GM12891 (cell line): ENCODE results near the gene DAAM1.

Source experiments
- POLR2A ChIP-seq: IDR thresholded peaks from 2 replicates; pipeline ENCODE4 v1.6.1; 2011; ENCODE audit warnings: low read depth, low read length, control low read depth
- POLR2AphosphoS5 ChIP-seq: IDR thresholded peaks from 2 replicates; pipeline ENCODE4 v1.6.1; 2011; ENCODE audit warnings: low read depth, low read length, control low read depth
- TAF1 ChIP-seq: IDR thresholded peaks from 2 replicates; pipeline ENCODE4 v1.6.1; 2011; ENCODE audit warnings: low read depth, low read length, control low read depth

DNA sequence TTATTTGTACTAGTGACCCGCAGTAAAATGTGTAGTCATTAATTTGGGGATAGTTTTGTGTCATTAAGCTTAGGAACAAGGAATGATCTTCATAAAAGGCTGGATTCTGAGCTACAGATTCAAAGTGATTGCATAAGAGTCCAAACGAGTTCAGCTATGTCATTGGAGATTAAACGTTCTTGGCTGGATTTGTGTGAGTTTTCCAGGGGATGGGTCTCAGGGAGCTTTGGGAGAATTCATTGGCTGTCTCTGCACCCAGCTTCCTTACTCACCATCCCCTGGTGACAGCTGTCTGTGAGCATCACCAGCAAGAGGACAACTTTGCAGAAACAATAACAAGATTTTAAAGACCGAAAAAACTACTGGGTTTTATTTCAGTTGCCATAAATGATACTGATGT, 130.4 kb downstream of the DAAM1 start:
- TF ChIP-seq POLR2A = no peak
- no peak for TF ChIP-seq POLR2AphosphoS5
- TF ChIP-seq TAF1 = no peak
